ENCODE measurements around the gene ADAMTS2.

The ADAMTS2 gene

DNA sequence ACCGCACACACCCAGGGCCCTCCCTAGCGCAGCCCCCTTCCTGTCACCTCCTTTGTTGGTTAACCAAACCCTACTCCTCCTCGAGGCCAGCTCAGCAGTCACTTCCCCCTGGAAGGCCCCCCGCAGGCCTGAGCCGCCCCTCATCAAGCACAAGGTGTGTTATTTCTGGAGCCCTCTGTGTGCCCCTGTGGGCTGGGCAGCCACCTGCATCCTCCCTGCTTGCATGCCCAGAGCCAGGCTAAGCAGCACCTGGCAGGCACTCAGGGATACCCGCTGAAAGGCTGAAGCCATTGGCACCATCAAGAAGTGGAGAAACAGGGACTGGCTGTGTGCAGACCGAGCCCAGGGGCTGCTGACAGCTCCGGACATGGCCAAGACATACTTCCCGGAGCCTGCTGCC lies 163.3 kb downstream of the ADAMTS2 start:
- no peaks in the 10 kb centered on the region for H3K9me3 ChIP-seq (ENCODE audit: insufficient read depth, low read length)
- no peaks in the 10 kb centered on the region for H3K79me2 ChIP-seq (ENCODE audit: insufficient read depth, low read length)
- H4K20me1 ChIP-seq (ENCODE audit: low read depth, low read length): no peaks in the 10 kb centered on the region
- no peaks in the 10 kb centered on the region for H3K9me2 ChIP-seq (replicated peaks; ENCODE audit: insufficient read depth, low read length)
- H3K4me2 ChIP-seq (ENCODE audit: low read depth, low read length, poor library complexity, severe bottlenecking): no peak overlapping the region
- H3K27ac ChIP-seq (ENCODE audit: low read depth, low read length): no peak overlapping the region
- H3K36me3 ChIP-seq (ENCODE audit: low read length): no peaks in the 10 kb centered on the region
- H3K27me3 ChIP-seq (ENCODE audit: low read length): no peaks in the 10 kb centered on the region
- H3K4me3 ChIP-seq (ENCODE audit: insufficient read depth, low read length, poor library complexity, severe bottlenecking): no peak overlapping the region
- no peaks in the 10 kb centered on the region for H3F3A ChIP-seq (ENCODE audit: insufficient read depth)
- no peak overlapping the region for H2AFZ ChIP-seq (ENCODE audit: low read depth, low read length, severe bottlenecking)
- no peak overlapping the region for H3K9ac ChIP-seq (ENCODE audit: low read length)
- TF ChIP-seq, protein P1, sequence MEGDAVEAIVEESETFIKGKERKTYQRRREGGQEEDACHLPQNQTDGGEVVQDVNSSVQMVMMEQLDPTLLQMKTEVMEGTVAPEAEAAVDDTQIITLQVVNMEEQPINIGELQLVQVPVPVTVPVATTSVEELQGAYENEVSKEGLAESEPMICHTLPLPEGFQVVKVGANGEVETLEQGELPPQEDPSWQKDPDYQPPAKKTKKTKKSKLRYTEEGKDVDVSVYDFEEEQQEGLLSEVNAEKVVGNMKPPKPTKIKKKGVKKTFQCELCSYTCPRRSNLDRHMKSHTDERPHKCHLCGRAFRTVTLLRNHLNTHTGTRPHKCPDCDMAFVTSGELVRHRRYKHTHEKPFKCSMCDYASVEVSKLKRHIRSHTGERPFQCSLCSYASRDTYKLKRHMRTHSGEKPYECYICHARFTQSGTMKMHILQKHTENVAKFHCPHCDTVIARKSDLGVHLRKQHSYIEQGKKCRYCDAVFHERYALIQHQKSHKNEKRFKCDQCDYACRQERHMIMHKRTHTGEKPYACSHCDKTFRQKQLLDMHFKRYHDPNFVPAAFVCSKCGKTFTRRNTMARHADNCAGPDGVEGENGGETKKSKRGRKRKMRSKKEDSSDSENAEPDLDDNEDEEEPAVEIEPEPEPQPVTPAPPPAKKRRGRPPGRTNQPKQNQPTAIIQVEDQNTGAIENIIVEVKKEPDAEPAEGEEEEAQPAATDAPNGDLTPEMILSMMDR (IDR thresholded peaks at IDR 0.05; ENCODE audit: insufficient read depth, low read length, poor library complexity, severe bottlenecking): no peak
- no peak for TF ChIP-seq EZH2phosphoT487 (conservative IDR thresholded peaks at IDR 0.05; ENCODE audit: low read length)

DNA sequence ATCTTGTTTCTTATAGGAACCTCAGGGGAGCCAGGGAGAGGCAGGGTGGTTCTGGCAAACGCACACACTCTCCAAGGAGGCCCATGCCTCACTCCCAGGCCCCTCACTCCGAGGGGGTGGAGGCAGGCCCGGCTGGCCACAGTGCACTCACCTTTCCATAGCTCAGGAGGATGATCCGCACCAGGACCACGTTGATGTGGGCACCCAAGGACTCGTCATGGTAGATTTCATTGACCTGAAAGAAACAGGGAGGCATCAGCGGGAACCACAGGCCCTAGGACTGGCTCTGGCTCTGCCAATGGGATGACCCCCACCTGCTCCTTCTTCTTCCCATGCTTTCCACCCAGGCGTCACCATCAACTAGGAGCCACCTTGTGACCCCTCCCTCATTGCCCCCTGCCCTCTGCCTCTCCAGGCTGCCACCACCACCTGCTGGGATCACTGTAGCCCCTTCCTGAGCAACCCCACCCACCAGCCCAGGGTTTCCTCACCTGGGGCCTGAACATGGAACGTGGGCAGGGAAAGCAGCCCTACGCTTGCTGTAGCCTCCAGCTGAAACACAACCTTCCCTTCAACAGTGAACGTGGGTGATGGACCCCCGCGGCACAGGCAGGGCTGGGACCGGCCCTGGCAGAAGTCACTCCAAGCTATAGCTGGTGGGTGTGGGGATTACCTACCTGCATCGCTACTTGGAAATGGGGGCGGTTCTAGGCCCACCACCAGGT lies 164.2 kb downstream of the ADAMTS2 start:
- H3K4me2 ChIP-seq (ENCODE audit: low read depth, low read length, poor library complexity, severe bottlenecking): no peak overlapping the region
- no peak overlapping the region for H3K9ac ChIP-seq (ENCODE audit: low read length)
- H2AFZ ChIP-seq (ENCODE audit: low read depth, low read length, severe bottlenecking): no peak overlapping the region
- no peak overlapping the region for H3K4me3 ChIP-seq (ENCODE audit: insufficient read depth, low read length, poor library complexity, severe bottlenecking)
- no peaks in the 10 kb centered on the region for H3K9me3 ChIP-seq (ENCODE audit: insufficient read depth, low read length)
- no peaks in the 10 kb centered on the region for H3K27me3 ChIP-seq (ENCODE audit: low read length)
- H4K20me1 ChIP-seq (ENCODE audit: low read depth, low read length): no peaks in the 10 kb centered on the region
- H3K36me3 ChIP-seq (ENCODE audit: low read length): no peaks in the 10 kb centered on the region
- no peaks in the 10 kb centered on the region for H3K9me2 ChIP-seq (replicated peaks; ENCODE audit: insufficient read depth, low read length)
- TF ChIP-seq, protein P1 (IDR thresholded peaks at IDR 0.05; ENCODE audit: insufficient read depth, low read length, poor library complexity, severe bottlenecking): no peak
- no peak for TF ChIP-seq EZH2phosphoT487 (conservative IDR thresholded peaks at IDR 0.05; ENCODE audit: low read length)
- H3F3A ChIP-seq (ENCODE audit: insufficient read depth): no peaks in the 10 kb centered on the region
- H3K27ac ChIP-seq (ENCODE audit: low read depth, low read length): no peak overlapping the region
- H3K79me2 ChIP-seq (ENCODE audit: insufficient read depth, low read length): no peaks in the 10 kb centered on the region

DNA sequence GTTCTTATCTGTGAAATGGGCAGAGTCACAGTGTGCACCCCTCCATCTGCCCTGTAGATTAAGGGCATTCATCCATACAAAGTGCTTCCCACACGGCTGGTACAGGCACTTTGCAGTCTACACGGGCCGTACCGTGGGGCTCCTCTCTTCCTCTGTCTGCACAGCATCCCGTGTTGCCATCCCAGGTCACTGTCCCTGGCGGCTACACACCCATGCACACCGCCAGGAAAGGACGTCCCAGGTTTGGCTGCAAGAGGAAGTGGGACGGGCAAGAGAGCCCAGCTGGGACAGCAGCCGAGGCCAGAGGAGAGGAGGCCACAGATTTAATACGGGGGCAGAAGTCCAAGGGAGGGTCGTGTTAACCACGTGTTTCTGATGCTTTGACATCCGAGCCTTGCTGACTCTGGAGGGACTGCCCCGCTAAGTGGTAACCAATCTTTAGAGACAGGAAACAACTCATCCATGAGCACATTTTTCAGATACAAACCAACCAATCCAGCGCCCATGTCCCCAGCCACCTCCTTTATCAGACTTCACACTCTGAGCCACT lies 165.1 kb downstream of the ADAMTS2 start:
- no peaks in the 10 kb centered on the region for H3K9me3 ChIP-seq (ENCODE audit: insufficient read depth, low read length)
- no peak overlapping the region for H3K4me2 ChIP-seq (ENCODE audit: low read depth, low read length, poor library complexity, severe bottlenecking)
- H3K36me3 ChIP-seq (ENCODE audit: low read length): no peaks in the 10 kb centered on the region
- no peak overlapping the region for H3K27ac ChIP-seq (ENCODE audit: low read depth, low read length)
- TF ChIP-seq EZH2phosphoT487 (conservative IDR thresholded peaks at IDR 0.05; ENCODE audit: low read length): no peak
- TF ChIP-seq, protein P1 (IDR thresholded peaks at IDR 0.05; ENCODE audit: insufficient read depth, low read length, poor library complexity, severe bottlenecking): no peak
- H4K20me1 ChIP-seq (ENCODE audit: low read depth, low read length): no peaks in the 10 kb centered on the region
- no peaks in the 10 kb centered on the region for H3K27me3 ChIP-seq (ENCODE audit: low read length)
- no peaks in the 10 kb centered on the region for H3F3A ChIP-seq (ENCODE audit: insufficient read depth)
- no peak overlapping the region for H2AFZ ChIP-seq (ENCODE audit: low read depth, low read length, severe bottlenecking)
- H3K9ac ChIP-seq (ENCODE audit: low read length): no peak overlapping the region
- H3K9me2 ChIP-seq (replicated peaks; ENCODE audit: insufficient read depth, low read length): no peaks in the 10 kb centered on the region
- no peaks in the 10 kb centered on the region for H3K79me2 ChIP-seq (ENCODE audit: insufficient read depth, low read length)
- H3K4me3 ChIP-seq (ENCODE audit: insufficient read depth, low read length, poor library complexity, severe bottlenecking): no peak overlapping the region
